Measurements from ENCODE around the gene SERPINE1.

The SERPINE1 gene

DNA sequence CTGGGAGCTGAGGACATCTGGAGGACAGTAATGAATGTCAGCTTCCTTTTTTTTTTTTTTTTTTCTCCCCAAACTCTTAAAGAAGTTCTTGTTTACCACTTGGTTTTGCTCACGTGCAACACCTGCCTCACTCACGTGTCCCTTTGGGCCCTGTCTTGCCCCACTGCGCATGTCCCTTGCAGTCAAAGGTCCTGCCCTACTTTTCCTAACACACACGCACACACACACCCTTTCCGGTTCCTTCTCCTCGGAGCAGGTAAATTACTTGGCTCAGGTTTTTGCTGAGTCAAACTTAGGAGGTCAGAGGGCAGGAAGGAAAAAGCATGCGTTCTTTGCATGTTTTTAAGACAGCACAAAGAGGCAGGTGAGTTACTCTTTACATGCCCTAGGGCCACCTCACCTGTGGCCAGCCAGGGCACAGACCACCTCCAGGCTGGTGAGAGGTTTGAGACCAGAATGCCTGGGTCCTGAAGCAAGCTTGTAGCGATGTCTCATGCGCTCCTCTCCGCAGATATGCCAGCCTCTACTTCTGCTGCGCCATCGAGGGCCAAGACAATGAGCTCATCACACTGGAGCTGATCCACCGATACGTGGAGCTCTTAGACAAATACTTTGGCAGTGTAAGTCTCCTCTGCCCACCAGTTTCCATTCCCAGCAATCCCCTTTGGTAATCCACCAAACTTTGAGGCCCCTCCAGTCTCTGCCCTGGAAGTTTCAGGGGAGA lies 30.1 kb downstream of the SERPINE1 start:
- Histone ChIP-seq H3K27me3 (ENCODE audit: insufficient read depth, low read length) (no peaks in the 10 kb centered on the region), H3K4me1 (ENCODE audit: insufficient read depth, low read length) (peaks cover 31% of the 10 kb centered on the region), H3K9me3 (ENCODE audit: low read length) (no peaks in the 10 kb centered on the region), H2AFZ (ENCODE audit: low read depth, low read length) (no peak overlapping the region), H3K4me3 (ENCODE audit: low read length) (no peak overlapping the region), H3K36me3 (ENCODE audit: insufficient read depth, low read length) (peaks cover 21% of the 10 kb centered on the region)

DNA sequence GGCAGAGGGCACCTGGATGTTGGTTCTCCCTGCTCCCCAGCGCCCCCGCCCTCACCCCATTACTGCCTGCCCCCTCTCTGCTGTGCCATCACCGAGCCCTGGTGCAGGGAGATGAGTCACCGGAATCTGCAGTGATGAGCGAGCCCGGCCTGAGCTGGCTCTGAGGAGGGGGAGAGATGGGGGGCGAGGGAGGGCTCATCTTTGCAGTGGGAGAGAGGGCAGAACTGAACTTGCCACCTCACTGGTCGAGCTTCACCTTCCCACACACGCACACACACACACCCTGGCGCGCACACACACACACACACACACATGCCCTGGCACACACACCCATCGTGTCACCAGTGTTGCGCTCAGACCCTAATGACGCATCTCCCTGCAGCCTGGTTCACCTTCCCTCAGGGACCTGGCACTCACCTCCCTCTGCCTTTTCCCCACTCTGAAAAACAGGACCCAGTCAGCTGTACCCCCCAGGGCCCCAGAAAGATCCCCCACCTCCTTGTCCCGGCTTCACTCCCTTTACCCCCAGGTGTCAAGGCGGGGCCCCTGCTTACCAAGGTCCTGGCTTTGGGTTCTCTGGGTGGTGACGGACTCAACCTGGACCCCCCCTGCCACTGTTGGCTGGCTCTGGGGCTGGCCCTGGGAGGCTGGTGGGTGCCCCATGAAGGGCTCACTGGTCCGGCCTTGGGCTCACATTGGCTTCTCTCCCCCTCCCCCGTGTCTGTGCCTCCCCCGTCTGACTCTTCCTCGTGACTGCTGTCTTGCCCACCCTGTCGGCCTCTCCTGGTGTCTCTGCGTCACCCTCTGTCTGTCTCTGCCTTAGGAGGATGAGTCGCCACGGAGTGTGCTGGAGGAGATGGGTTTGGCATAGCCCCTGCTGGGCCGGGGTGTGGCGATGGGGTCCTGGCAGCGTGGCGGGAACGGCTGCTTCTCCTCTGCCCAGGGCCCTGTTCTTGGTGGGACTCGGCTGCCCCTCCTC lies 33.1 kb downstream of the SERPINE1 start:
- no peaks in the 10 kb centered on the region for H3K27me3 ChIP-seq (ENCODE audit: insufficient read depth, low read length)
- no peak overlapping the region for H2AFZ ChIP-seq (ENCODE audit: low read depth, low read length)
- no peaks in the 10 kb centered on the region for H3K9me3 ChIP-seq (ENCODE audit: low read length)
- H3K4me3 ChIP-seq (ENCODE audit: low read length), result no peak overlapping the region
- peaks cover 51% of the 10 kb centered on the region for H3K4me1 ChIP-seq (ENCODE audit: insufficient read depth, low read length)
- H3K36me3 ChIP-seq (ENCODE audit: insufficient read depth, low read length), result peaks cover 21% of the 10 kb centered on the region

DNA sequence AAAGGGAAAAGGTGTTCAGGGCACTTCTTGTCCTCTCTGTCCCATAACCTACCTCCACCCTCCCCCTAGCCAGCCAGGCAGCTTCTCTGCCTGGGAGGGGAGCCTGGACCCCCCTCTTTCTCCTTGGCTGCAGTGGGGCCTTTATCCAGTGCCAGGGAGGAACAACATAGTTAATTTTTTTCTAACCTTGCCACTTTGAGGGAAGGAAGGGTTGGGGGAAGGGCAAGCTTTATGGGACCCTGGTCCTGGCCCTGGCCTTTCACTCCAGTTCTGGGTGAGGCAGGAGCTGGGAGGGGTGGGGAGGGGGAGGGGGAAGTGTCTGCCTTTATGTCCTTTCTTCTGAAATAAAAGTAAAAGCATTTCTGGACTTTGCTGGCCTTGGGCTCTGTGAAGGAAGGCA lies 34.0 kb downstream of the SERPINE1 start:
- Histone ChIP-seq H3K4me1 (ENCODE audit: insufficient read depth, low read length) (peaks cover 49% of the 10 kb centered on the region), H3K9me3 (ENCODE audit: low read length) (no peaks in the 10 kb centered on the region), H3K4me3 (ENCODE audit: low read length) (no peak overlapping the region), H3K27me3 (ENCODE audit: insufficient read depth, low read length) (no peaks in the 10 kb centered on the region), H2AFZ (ENCODE audit: low read depth, low read length) (no peak overlapping the region), H3K36me3 (ENCODE audit: insufficient read depth, low read length) (peaks cover 21% of the 10 kb centered on the region)

DNA sequence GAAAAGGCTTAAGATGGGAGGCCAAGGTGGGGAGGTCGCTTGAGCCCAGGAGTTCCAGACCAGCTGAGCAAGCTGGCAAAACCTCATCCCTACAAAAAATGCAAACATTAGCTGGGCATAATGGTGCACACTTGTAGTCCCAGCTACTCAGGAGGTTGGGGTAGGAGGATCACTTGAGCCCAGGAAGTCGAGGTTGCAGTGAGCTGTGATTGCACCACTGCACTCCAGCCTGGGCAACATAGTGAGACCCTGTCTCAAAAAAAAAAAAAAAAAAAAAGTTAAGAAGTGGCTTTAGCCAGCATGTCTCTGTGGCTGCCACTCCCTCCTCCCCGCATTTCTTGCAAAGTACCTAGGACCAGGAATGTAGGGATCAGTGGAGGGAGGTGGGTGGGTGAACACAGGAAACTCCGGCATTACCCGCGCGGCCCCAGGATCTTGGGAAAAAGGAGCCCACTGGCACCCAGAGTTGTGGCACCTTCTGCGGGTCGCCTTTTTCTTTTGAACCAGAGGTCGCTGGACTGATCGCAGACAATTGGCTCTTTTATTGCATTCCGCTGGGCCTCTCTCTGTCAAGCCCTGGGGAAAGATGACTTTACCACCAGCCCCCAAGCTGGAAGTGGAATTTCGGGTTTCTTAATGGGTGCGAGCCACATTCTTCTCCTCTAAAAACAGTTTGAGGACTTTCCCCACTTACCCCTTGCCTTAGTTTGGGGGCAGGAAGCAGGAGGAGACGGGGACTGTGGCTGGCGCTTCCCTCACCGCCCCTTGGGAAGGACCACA lies 35.0 kb downstream of the SERPINE1 start:
- Histone ChIP-seq H3K4me3 (ENCODE audit: low read length) (peak overlapping the region; percentile 53), H3K27me3 (ENCODE audit: insufficient read depth, low read length) (peaks cover 2% of the 10 kb centered on the region)

DNA sequence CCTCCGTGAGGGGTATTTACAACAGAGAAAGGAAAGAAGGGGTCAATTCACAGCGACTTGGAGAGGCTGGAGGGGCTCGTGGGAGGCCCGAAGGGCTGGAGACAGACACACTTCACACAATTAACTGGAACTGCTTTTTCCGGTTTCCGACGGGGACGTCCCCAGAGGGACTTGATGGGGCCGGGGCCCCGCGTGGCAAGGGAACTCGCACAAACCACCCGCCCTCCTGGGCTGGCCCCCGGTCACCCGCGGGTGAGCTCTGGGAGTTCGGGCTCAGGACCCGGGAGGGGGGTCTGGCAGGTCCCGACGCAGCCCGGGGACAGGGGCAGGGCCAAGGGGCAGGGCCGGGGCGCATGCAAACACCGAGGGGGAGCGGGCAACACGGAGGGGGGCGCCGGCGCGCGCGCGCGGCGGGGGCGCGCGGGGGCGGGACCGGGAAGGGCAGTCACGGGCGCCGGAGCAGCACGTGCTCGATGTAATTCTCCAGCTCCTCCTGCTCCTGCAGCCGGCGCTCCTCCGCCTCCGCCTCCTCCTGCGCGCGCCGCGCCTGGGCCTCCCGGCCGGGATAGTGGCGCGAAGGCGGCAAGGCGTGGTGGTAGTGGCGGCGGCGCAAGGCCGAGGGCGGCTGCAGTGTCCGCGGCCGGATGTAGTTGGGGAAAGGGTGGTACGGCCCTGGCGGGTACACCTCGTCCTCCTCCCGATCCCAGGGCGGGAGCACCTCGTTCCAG lies 35.8 kb downstream of the SERPINE1 start:
- H3K36me3 ChIP-seq (ENCODE audit: insufficient read depth, low read length), result peaks cover 13% of the 10 kb centered on the region
- peaks cover 9% of the 10 kb centered on the region for H3K27me3 ChIP-seq (ENCODE audit: insufficient read depth, low read length)
- peaks cover 66% of the 10 kb centered on the region for H3K4me1 ChIP-seq (ENCODE audit: insufficient read depth, low read length)
- H3K9me3 ChIP-seq (ENCODE audit: low read length), result no peaks in the 10 kb centered on the region
- H2AFZ ChIP-seq (ENCODE audit: low read depth, low read length), result peak overlapping the region; percentile 39
- H3K4me3 ChIP-seq (ENCODE audit: low read length), result peak overlapping the region; percentile 53

More for the DNA sequence above, 35.0 kb downstream of the SERPINE1 start:
- Histone ChIP-seq H3K4me1 (ENCODE audit: insufficient read depth, low read length) (peaks cover 57% of the 10 kb centered on the region), H2AFZ (ENCODE audit: low read depth, low read length) (no peak overlapping the region), H3K36me3 (ENCODE audit: insufficient read depth, low read length) (peaks cover 20% of the 10 kb centered on the region), H3K9me3 (ENCODE audit: low read length) (no peaks in the 10 kb centered on the region)

GRCh38 chr7:101163279-101164070 lies 36.6 kb downstream of the SERPINE1 start:
- H3K36me3 ChIP-seq (ENCODE audit: insufficient read depth, low read length), result peaks cover 13% of the 10 kb centered on the region
- peak overlapping the region; percentile 53 for H3K4me3 ChIP-seq (ENCODE audit: low read length)
- H3K27me3 ChIP-seq (ENCODE audit: insufficient read depth, low read length), result peaks cover 16% of the 10 kb centered on the region
- no peaks in the 10 kb centered on the region for H3K9me3 ChIP-seq (ENCODE audit: low read length)
- H2AFZ ChIP-seq (ENCODE audit: low read depth, low read length), result no peak overlapping the region
- H3K4me1 ChIP-seq (ENCODE audit: insufficient read depth, low read length), result peaks cover 73% of the 10 kb centered on the region

DNA sequence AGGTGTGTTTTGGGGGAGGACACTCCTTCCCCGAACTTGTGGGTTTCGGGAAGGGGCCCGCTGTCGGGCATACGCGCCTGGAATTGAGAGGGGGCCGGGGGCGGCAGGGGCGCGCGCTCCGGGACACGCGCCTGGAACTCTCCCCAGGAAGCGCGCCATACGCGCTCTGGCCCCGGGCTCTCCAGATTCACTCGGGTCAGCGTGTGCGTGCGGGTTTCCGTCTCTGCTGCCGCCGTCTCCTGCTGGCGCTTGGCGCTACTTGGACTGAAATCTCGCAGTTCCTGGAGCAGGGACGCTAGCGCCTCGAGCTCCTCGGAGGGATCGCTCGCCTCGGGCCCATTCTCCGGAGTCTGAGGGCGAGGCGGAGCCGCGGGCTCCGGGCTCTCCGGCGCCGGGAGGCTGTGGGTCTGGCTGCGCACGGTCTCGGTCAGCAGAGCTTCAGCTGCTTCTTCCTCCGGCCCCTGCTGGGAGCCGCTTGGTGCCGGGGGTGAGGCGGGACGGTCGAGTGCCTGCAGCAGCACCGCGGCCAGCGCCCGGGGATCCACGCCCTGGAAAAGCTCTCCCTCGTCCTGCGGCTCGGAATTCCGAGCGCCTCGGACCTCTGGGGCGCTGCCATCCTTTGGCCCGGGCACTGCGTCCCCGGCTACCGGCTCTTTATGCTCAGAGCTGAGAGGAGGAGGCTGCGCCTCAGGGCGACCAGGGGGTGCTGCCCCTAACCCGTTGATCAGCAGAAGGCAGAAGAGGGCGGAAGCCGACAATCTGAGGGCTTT lies 37.4 kb downstream of the SERPINE1 start:
- H3K4me1 ChIP-seq (ENCODE audit: insufficient read depth, low read length), result peaks cover 76% of the 10 kb centered on the region
- H3K27me3 ChIP-seq (ENCODE audit: insufficient read depth, low read length), result peaks cover 22% of the 10 kb centered on the region
- H3K4me3 ChIP-seq (ENCODE audit: low read length), result peak overlapping the region; percentile 53

GRCh38 chr7:101165075-101165957 lies 38.4 kb downstream of the SERPINE1 start, which contains the start of gene VGF:
Gene VGF (minus strand): TSS chr7:101165569. CDS start chr7:101164843, 726 bp downstream.
- H2AFZ ChIP-seq (ENCODE audit: low read depth, low read length), result no peak within 1 kb of the TSS
- H3K4me3 ChIP-seq (ENCODE audit: low read length), result peak within 1 kb of the TSS; percentile 53
- peaks cover 76% of the 10 kb centered on the region for H3K4me1 ChIP-seq (ENCODE audit: insufficient read depth, low read length)
- H3K36me3 ChIP-seq (ENCODE audit: insufficient read depth, low read length), result peaks cover under 1% of the 10 kb centered on the region
- peaks cover 32% of the 10 kb centered on the region for H3K27me3 ChIP-seq (ENCODE audit: insufficient read depth, low read length)
- H3K9me3 ChIP-seq (ENCODE audit: low read length), result no peaks in the 10 kb centered on the region

More for the DNA sequence above, 37.4 kb downstream of the SERPINE1 start:
- H2AFZ ChIP-seq (ENCODE audit: low read depth, low read length), result no peak overlapping the region
- peaks cover 7% of the 10 kb centered on the region for H3K36me3 ChIP-seq (ENCODE audit: insufficient read depth, low read length)
- no peaks in the 10 kb centered on the region for H3K9me3 ChIP-seq (ENCODE audit: low read length)

DNA sequence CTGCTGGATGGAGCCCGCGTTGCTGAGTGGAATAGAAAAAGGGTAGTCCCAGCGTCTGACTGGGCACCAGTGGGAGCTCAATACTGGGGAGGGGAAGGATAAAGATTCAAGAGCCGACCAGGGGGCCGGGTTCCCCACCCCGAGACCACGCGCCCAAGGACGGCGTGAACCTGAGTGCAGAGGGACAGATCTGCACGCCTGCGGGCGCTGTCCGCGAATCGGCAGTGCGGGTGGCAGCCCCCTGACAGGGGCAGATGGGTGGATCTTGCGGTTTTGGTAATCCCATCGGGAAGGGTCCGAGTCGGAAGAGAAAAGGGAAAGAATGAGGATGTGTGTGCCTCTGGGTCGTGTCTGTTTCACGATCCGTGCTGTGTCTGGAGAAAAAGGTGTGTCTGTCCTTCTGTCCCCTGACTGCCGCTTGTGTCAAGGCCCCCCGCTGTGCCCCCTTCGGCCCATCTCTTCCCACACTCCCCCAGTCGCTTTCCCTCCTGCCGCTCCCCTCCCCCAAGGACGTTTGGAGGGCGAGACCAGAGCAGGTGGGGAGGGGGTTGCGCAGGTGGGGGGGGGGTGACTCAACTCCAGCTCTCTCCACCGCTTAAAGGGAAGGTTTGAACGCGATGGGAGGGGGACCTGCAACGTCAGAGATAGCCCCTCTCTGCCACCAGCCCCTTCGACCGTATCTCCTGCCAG lies 39.2 kb downstream of the SERPINE1 start:
- Histone ChIP-seq H3K4me1 (ENCODE audit: insufficient read depth, low read length) (peaks cover 71% of the 10 kb centered on the region), H2AFZ (ENCODE audit: low read depth, low read length) (no peak overlapping the region), H3K36me3 (ENCODE audit: insufficient read depth, low read length) (no peaks in the 10 kb centered on the region), H3K27me3 (ENCODE audit: insufficient read depth, low read length) (peaks cover 40% of the 10 kb centered on the region), H3K9me3 (ENCODE audit: low read length) (no peaks in the 10 kb centered on the region), H3K4me3 (ENCODE audit: low read length) (peak overlapping the region; percentile 37)

DNA sequence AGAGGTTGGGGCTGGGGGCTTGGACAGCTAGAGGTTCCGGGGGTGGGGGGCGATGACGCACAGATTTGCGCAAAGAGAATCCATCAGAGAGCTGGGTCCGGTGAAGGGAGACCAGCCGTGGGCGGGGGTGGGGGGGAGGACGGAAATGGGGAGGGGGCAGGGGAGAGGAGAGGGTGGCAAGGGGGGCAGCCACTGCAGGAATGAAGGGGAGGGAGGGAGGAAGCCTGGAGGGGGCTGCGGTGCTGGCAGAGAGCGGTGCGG lies 39.7 kb downstream of the SERPINE1 start:
- Histone ChIP-seq H3K36me3 (ENCODE audit: insufficient read depth, low read length) (no peaks in the 10 kb centered on the region), H3K4me1 (ENCODE audit: insufficient read depth, low read length) (peaks cover 66% of the 10 kb centered on the region), H3K4me3 (ENCODE audit: low read length) (no peak overlapping the region), H3K27me3 (ENCODE audit: insufficient read depth, low read length) (peaks cover 45% of the 10 kb centered on the region), H3K9me3 (ENCODE audit: low read length) (no peaks in the 10 kb centered on the region), H2AFZ (ENCODE audit: low read depth, low read length) (no peak overlapping the region)

Measured in neuron (in vitro differentiated cells).